Measurements from ENCODE around the gene ACTBL2.

ACTBL2 gene

DNA sequence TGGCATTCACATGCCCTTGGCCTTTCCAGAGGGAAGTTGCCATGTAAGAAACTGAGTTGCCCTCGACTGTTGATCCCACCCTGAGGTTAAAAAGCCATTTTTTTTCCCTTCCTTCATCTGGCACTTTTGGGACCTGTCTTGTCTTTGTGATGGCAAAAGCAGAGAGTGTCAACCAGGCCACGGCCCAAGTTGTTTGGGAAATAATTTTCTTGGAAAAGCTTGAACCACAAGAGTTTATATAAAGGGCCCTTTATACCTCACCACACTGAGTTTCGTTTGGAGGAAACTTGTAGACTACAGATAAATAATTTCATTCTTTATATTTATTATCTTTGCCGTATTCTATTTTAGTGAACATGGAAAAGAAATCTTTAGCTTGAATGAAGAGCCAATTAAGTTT is 34.3 kb downstream of the ACTBL2 start:
- DNase-seq = no peak

- DNase-seq = no peak
Observed at GRCh38 chr5:57447658-57448057, 35.0 kb downstream of the ACTBL2 start.

GRCh38 chr5:57446966-57447365 is 35.6 kb downstream of the ACTBL2 start:
- DNase-seq = no peak

GRCh38 chr5:57445705-57446037 is 36.9 kb downstream of the ACTBL2 start:
- no peak for DNase-seq

GRCh38 chr5:57445006-57445704 is 37.5 kb downstream of the ACTBL2 start:
- DNase-seq = no peak

DNA sequence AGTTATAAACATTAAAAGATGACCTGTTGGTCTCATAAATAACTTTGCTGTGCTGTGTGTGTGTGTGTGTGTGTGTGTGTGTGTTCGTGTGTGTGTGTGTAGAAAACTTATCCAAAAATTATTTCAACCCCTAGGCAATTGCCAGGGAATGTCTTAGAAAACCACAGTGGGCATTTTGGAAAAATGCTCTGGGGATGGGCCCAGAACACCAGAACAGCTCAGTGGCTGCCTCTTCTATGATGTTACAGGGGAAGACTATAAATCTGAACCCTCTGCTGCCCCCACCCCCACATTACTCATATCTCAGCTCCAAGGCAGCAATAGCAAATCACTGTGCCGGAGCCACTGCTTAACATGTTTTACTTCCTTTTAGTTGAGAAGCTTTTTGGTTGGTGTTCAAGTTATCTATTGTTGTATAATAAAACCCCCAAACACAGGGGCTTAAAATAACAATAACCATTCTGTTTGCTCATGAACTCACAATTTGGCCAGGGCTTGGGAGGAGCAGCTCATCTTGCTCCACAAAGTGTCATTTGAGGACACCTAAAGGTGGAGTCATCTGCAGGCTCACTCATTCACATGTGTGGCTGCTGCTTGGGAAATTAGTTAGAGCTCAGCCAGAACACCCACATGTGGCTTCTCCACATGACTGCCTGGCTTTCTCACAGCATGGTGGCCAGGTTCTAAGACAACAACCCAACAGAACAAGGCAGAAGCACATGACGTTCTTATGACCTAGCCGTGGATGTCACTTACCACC is 40.4 kb downstream of the ACTBL2 start:
- no peak for DNase-seq

DNA sequence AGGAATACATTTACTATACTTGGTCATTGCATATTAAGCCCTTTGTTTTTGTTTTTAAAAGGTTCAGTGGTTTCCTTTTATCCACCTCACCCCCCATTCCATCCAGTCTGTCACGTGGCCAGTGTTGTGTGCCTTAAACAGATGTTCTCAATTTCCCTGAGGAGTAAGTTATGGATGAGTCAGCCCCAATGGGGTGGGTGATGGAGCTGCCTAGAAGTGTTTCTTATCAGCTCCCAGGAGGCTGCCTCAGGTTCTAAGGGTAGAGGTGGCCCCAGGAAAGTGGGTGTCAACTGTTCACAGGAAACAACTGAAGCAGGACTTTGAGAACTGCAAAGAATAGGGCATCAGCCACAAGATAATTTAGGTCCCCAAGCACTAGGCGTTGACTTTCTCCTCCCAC is 41.1 kb downstream of the ACTBL2 start:
- DNase-seq = no peak

DNA sequence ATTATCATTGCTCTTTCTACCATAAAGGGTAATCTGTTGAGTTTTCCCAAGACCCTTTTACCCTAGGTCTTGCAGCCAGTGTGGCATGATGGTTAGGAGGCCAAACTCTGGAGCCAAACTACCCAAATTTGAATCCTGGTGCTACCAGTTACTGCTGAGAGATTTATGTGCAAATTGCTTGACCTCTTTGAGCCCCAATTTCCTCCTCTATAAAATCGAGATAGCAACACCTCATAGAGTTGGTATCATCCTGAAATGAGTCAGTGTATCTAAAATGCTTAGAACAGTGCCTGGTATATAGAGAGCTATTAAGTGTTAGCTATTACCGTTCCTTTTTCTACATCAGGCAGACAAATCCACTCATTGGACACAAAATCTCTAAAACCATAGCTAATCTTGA is 43.0 kb downstream of the ACTBL2 start:
- no peak for DNase-seq

GRCh38 chr5:57437976-57438805 is 44.4 kb downstream of the ACTBL2 start:
- DNase-seq = no peak

GRCh38 chr5:57436586-57436985 is 46.0 kb downstream of the ACTBL2 start:
- DNase-seq = no peak

GRCh38 chr5:57435701-57436134 is 46.9 kb downstream of the ACTBL2 start:
- DNase-seq = no peak

- no peak for DNase-seq
Observed at GRCh38 chr5:57434683-57435082, 47.9 kb downstream of the ACTBL2 start.

GRCh38 chr5:57434227-57434640 is 48.4 kb downstream of the ACTBL2 start:
- no peak for DNase-seq

GRCh38 chr5:57432876-57433275 is 49.7 kb downstream of the ACTBL2 start:
- DNase-seq = peak in 1 of 3 experiments; percentile 6

DNA sequence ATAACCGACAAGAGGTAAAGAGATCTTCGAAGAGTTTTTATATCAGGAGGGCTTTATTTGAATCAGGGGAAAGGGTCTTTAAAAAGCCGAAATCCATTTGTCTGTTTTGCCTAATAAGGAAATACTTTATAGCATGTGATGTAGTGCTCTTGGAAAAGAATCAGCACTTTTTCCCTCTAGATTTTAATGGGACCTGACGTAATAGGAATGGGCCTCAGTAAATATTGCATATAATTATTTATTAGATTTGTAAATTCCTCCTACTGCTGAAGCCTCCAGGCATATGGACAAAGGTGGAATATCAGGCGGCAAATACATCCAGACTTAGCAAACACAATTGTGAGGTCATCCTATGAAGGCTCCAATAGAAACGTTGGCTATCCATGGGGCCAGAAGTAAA is 50.9 kb downstream of the ACTBL2 start:
- no peak for DNase-seq

Data from NCI-H1417 (cell line).